KBM-7 (cell line): ENCODE data around the gene MRPS2.

ENCODE experiments used
- DNase-seq: peaks from one replicate; pipeline ENCODE4 v3.0.0-alpha.2; 2015
- in situ Hi-C: fragments of 300-500 bp; cut with MboI; formaldehyde crosslinking; loops from 2 replicates; pipeline ENCODE4 v1.14.3; 2020; ENCODE audit warnings: low sequenced_read_pairs, low pct_unique_long_range_greater_than_20kb, mixed read lengths

The MRPS2 gene

GRCh38 chr9:135494791-135495559 lies 5.5 kb upstream of the MRPS2 start:
- no peak for DNase-seq
- in situ Hi-C loops = no loop called here

GRCh38 chr9:135498381-135499126 lies 1.9 kb upstream of the MRPS2 start:
- in situ Hi-C loops = no loop called here
- no peak for DNase-seq

GRCh38 chr9:135499326-135500070 lies 984 bp upstream of the MRPS2 start:
- in situ Hi-C loops = no loop called here
- DNase-seq = peak; percentile 84

- in situ Hi-C loops = no loop called here
- DNase-seq = no peak
Observed at GRCh38 chr9:135500071-135500524, 384 bp upstream of the MRPS2 start.

- in situ Hi-C loops = no loop called here
- no peak for DNase-seq
Observed at GRCh38 chr9:135501261-135502167, 1.0 kb downstream of the MRPS2 start.

- in situ Hi-C loops = no loop called here
- no peak for DNase-seq
Observed at GRCh38 chr9:135502168-135502872, 1.8 kb downstream of the MRPS2 start.

- in situ Hi-C loops = no loop called here
- DNase-seq = no peak
Observed at GRCh38 chr9:135502873-135503321, 2.4 kb downstream of the MRPS2 start.

GRCh38 chr9:135503371-135504261 lies 3.1 kb downstream of the MRPS2 start:
- in situ Hi-C loops = no loop called here

GRCh38 chr9:135504262-135505243 lies 4.1 kb downstream of the MRPS2 start:
- in situ Hi-C loops = no loop called here

More at GRCh38 chr9:135503371-135504261, 3.1 kb downstream of the MRPS2 start:
- DNase-seq = no peak

GRCh38 chr9:135505406-135506187 lies 5.1 kb downstream of the MRPS2 start:
- no peak for DNase-seq
- in situ Hi-C loops = no loop called here

More at GRCh38 chr9:135504262-135505243, 4.1 kb downstream of the MRPS2 start:
- DNase-seq = peak; percentile 52

GRCh38 chr9:135506327-135507103 lies 6.0 kb downstream of the MRPS2 start:
- in situ Hi-C loops = no loop called here
- DNase-seq = peak; percentile 30

GRCh38 chr9:135507104-135508035 lies 6.9 kb downstream of the MRPS2 start:
- in situ Hi-C loops = no loop called here
- DNase-seq = no peak

GRCh38 chr9:135508211-135508820 lies 7.8 kb downstream of the MRPS2 start:
- DNase-seq = no peak
- in situ Hi-C loops = no loop called here
